Body of pancreas (tissue), 4 donors: ENCODE measurements around the gene CALHM5.

Source experiments
- CTCF ChIP-seq, 7 experiments: fragments of 450-650 bp in 4 of 7; fragments of 200-600 bp in 3 of 7; sonication (generic) in 3 of 7; IDR thresholded peaks; one replicate each; pipeline ENCODE4 v1.5.1; 2016 to 2019; ENCODE audit warnings: antibody characterized with exemption in 7 of 7
- POLR2A ChIP-seq, 3 donors: fragments of 450-650 bp; IDR thresholded peaks; one replicate each; pipeline ENCODE4 v1.6.1; 2016; ENCODE audit warnings: antibody characterized with exemption in 3 of 3, mild to moderate bottlenecking in 2 of 3

- TF ChIP-seq POLR2A (IDR thresholded peaks at IDR 0.05) (no peak), CTCF (IDR thresholded peaks at IDR 0.05) (no peak)
Observed at GRCh38 chr6:116535109-116535508, 23.7 kb downstream of the CALHM5 start.
